ENCODE data around the gene UQCC3. TPM values are rescaled to one million over a fixed set of nuclear protein-coding genes. Genes with fewer than 3 reads are reported as not detected.

Gene UQCC3
- total RNA-seq, 1 donor from 2014 or later = 6.9 TPM

DNA sequence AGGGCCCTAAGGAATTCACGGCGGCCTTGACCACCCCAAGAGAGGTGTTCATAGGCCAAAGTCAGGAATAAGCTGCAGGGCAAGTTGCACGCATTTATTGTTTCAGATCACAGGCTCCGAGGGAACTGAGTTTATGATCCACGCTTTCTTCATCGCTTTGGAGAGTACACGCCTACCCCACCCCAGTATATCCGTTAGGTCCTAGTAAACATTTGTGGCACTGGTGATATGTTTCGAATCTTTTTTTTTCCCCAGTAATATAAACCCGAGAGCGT is 25.9 kb upstream of the UQCC3 start:
- DNase-seq = no peak
- Histone ChIP-seq H3K4me1 (peaks cover 52% of the 10 kb centered on the region), H3K4me3 (peak overlapping the region; percentile 97), H3K36me3 (peaks cover 51% of the 10 kb centered on the region), H3K27ac (replicated peaks) (peak overlapping the region; percentile 97), H3K9me3 (replicated peaks) (no peaks in the 10 kb centered on the region), H3K27me3 (ENCODE audit: low read depth) (no peaks in the 10 kb centered on the region)
- TF ChIP-seq, protein P1, sequence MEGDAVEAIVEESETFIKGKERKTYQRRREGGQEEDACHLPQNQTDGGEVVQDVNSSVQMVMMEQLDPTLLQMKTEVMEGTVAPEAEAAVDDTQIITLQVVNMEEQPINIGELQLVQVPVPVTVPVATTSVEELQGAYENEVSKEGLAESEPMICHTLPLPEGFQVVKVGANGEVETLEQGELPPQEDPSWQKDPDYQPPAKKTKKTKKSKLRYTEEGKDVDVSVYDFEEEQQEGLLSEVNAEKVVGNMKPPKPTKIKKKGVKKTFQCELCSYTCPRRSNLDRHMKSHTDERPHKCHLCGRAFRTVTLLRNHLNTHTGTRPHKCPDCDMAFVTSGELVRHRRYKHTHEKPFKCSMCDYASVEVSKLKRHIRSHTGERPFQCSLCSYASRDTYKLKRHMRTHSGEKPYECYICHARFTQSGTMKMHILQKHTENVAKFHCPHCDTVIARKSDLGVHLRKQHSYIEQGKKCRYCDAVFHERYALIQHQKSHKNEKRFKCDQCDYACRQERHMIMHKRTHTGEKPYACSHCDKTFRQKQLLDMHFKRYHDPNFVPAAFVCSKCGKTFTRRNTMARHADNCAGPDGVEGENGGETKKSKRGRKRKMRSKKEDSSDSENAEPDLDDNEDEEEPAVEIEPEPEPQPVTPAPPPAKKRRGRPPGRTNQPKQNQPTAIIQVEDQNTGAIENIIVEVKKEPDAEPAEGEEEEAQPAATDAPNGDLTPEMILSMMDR (IDR thresholded peaks at IDR 0.05; ENCODE audit: borderline replicate concordance) = no peak
- intact Hi-C loops (cut with micrococcal nuclease) = no loop called here

DNA sequence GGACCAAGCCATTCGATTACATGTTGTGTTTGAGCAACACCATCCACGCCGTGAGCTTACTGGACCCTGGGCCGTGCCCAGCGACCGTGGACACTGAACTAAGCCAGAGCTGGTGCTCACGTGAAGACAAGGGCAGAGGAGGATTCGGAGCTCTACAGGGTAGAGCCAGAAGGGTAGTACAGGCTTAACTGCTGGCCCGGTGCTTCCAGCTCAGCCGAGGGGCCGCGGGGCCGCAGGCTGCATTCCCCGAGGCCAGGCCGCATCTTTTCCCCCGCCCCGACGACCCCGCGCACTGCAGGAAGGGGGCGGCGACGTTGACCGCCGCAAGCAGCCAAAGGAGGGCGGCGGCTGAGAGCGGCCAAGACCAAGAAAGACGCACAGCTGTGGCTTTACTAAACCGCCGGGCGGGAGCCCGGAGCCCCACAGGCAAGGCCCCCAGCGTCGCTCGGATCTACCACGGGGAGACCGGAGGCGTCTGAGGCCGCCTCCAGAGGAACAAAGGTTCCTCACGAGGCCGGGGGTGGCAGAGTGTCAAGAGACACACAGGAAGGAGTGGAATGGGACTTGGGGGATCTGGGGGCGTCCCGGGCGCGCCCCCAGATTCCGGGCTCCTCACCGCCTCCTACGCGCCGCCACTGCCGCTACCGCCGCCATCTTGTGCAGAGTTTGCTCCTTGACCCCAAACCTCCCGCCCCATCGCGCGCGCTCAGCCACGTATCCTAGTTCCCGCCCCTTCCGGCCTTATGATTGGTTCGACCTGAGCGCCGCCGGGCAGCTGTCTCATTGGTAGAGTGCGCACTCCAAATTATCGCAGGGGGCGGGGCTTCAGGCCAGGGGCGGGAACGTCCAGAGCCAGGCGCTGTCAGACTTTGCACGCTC is 25.3 kb upstream of the UQCC3 start, which contains the start of gene GANAB:
GANAB (minus strand) TSS at position 668 of the 879 bp plus-strand sequence; CDS start at position 654, 14 bp downstream.
- Histone ChIP-seq H3K9me3 (replicated peaks) (no peaks in the 10 kb centered on the region), H3K36me3 (peaks cover 51% of the 10 kb centered on the region), H3K27me3 (ENCODE audit: low read depth) (no peaks in the 10 kb centered on the region), H3K27ac (replicated peaks) (peak within 1 kb of the TSS; percentile 97), H3K4me1 (peaks cover 50% of the 10 kb centered on the region), H3K4me3 (peak within 1 kb of the TSS; percentile 97)
- intact Hi-C loops (cut with micrococcal nuclease) = no loop called here
- peak; percentile 99 for DNase-seq
- TF ChIP-seq, protein P1 (IDR thresholded peaks at IDR 0.05; ENCODE audit: borderline replicate concordance) = no peak

DNA sequence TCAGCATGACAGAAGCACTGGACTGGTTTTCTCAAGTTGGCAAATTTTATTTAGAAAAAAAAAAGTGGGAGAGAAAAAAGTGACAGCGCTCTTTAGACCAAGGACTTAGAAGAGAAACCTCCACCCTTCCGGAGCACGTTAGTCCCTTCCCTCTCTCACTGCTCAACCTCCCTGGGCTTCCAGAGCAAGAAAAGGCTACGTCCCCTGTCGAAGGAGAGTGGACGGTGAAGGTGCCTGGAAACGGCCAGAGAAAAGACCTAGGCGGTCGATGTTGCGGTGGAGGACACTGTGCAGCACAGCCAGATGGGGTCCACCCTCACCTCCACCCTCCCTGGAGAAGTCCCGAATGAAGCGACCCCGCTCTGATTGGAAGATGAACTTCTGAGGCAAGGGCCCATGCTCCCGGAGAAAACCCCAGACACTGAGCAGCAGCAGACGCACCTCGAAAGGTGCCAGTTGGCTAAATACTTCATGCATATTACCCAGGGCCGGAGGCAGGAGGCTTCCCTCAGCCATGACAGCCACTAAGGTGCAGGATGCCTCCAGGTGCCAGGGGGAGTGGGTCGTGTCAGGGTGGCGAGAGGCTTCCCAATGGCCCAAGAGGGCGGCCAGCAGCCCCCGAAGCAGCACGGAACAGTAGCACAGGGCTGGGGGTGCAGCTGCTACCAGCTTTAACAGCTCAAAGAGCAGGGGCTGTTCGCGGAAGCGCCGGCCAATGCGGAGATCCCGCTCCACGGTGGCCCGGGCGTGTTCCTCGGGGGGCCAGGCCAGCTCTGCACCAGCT is 24.5 kb upstream of the UQCC3 start:
- peak overlapping the region; percentile 97 for H3K4me3 ChIP-seq
- DNase-seq = no peak
- H3K4me1 ChIP-seq = peaks cover 55% of the 10 kb centered on the region
- peak overlapping the region; percentile 97 for H3K27ac ChIP-seq (replicated peaks)
- H3K9me3 ChIP-seq (replicated peaks) = no peaks in the 10 kb centered on the region
- no peaks in the 10 kb centered on the region for H3K27me3 ChIP-seq (ENCODE audit: low read depth)
- peaks cover 51% of the 10 kb centered on the region for H3K36me3 ChIP-seq
- intact Hi-C loops (cut with micrococcal nuclease) = no loop called here
- TF ChIP-seq, protein P1 (IDR thresholded peaks at IDR 0.05; ENCODE audit: borderline replicate concordance) = no peak

DNA sequence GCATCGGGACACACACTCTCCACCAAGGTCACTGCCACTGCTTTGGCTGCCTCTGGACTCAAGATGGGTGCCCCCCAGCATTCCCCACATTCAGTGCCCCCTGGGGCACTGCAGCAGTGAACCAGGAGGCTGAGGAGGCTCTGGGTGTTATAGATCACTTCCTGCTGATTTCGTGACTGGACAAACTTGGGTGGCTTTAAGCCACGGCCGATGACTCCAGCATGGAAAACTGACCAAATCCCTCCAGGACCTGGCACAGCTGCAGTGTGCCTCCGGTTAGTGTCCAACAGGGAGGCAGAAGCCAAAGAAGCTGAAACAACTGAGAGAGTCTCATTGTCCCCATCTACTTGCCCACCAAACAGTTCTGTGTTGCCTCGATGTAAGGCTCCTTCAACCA is 23.9 kb upstream of the UQCC3 start:
- H3K36me3 ChIP-seq = peaks cover 48% of the 10 kb centered on the region

More for the DNA sequence above, 23.9 kb upstream of the UQCC3 start:
- TF ChIP-seq, protein P1 (IDR thresholded peaks at IDR 0.05; ENCODE audit: borderline replicate concordance) = no peak
- DNase-seq = no peak
- intact Hi-C loops (cut with micrococcal nuclease) = no loop called here
- Histone ChIP-seq H3K9me3 (replicated peaks) (no peaks in the 10 kb centered on the region), H3K27me3 (ENCODE audit: low read depth) (no peaks in the 10 kb centered on the region), H3K4me3 (no peak overlapping the region), H3K4me1 (peaks cover 61% of the 10 kb centered on the region), H3K27ac (replicated peaks) (no peak overlapping the region)
